HG03135 (cell line): Measurements from ENCODE around the gene TJP1.

Experiments used
- ATAC-seq: cut with Tn5 transposase; IDR thresholded peaks from one replicate; pipeline ENCODE4 v1.9.1; 2021; ENCODE audit warnings: mild to moderate bottlenecking, moderate library complexity; ENCODE audit not compliant: unreplicated experiment

TJP1 gene

DNA sequence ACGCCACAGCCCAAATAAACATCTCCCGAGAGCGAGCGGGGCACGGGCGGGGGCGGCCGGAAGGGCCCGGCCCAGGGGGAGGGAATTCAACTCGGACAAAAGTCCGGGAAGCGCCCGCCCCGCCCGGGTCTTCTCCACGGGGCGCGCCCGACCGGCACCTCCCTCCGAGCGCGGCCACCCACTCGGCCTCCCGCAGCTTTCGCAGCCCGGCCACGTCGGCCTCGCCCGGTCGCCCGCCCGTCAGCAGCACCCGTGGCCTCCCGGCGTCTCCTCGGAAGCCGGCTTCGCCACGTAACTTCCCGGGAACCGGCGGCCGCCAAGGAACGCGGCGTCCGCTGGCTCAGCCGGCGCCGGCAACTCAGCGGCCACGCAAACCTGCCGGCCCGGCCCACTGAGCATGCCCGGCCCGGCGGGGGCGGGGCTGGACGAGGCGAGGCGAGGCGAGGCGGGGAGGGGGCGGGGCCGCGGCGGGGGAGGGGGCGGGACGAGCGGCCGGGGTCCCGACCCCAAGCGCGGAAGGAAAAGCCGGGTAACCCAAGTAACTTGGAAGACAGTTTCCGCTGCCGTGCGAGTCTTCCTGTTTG, at the start of gene TJP1:
TJP1 (minus strand) TSS at position 369 of the 584 bp plus-strand sequence. CDS start 440 bp downstream, outside the sequence.
- ATAC-seq, result no peak

DNA sequence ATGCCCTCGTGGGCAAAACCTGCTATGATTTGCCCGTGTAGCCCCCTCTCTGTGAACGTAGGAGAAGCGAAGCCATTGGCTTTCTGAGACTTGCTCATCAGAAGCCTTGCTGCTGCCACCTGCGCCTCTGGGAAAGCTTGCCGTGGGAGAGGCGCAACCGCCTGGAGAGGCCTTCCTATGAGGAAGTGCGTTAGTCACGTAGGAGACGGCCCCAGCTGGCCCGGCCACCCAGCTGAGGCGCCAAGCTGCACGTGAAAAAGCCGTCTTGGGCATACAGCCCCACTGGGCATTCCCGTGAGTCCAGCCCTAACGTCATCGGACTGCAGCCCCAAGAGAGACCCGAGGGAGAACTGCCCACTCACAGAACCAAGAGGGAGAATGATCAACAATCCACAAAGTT, 49.1 kb upstream of the TJP1 start:
- no peak for ATAC-seq

DNA sequence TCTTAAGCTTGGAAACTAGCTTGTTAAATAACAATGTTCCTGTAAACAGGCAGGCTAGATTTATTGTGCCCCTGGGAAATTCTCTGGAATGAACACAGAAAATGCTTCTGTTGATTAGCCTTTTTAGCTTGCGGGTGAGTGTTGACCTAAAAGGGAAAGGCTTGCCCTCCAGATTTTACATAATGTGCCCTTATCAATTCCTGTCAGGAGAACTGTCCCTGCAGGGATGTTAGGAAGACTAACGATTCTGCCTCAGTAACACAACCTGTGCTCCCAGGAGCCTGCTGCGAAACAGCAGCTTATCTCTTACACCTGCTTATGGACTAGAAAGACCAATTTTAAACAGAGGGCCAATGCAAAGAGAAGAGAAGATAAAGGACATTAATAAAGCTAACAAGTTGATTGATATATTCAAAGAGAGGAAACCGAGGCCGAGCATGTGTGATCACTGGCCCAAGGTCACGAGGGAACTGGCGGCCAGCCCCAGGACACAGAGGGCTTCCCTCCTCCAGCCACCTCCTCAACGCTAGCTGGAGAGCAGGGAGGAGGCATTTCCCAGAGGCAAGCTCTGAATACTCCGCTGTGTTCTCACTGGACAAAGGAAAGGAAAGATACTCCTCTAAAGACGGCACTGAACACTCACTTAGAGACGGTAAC, 48.4 kb upstream of the TJP1 start:
- ATAC-seq, result no peak

DNA sequence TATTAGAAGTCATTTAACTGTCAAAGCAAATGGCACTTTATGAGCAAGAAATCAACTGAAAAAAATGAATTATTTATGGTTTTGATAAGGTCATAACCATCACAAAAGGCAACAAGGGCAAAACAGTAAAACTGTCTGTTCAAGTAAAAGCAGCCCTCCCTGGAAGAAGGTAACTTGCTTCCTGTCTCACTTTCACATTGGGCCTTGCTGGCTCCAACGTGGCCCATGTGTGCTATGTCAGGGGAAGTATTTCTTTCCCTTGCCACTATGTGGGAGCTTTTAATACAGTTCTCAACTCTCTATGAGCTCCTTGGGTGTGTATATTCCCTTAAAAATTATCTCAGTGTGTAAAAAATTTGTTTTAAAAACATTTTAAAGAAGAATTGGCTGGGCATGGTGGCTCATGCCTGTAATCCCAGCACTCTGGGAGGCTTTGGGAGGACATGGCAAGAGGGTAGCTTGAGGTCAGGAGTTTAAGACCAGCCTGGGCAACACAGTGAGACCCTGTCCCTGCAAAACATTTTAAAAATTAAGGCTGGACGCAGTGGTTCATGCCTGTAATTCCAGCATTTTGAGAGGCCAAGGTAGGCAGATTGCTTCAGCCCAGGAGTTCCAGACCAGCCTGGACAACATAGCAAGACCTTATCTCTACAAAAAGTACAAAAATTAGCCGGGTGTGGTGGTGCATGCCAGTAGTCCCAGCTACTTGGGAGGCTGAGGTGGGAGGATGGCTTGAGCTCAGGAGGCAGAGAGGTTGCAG, 45.2 kb upstream of the TJP1 start:
- no peak for ATAC-seq

DNA sequence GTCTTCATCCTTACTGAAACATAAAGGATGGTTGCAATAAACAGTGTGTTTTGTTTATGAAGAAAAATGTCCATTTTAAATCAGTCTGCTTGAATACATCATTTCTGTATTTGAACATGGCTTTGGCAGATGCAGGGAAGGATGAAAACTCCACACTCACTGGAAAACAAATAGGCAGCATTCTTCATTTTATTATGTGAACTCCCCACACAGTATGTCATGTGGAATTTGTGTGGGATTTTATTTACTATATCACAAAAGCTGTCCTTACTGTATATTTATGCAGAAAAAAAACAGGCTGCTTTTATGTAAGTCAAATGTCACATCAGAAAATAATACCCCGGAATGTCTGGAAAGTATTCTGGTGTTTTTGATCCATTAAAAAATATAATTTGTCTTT, 44.1 kb upstream of the TJP1 start:
- ATAC-seq, result no peak

DNA sequence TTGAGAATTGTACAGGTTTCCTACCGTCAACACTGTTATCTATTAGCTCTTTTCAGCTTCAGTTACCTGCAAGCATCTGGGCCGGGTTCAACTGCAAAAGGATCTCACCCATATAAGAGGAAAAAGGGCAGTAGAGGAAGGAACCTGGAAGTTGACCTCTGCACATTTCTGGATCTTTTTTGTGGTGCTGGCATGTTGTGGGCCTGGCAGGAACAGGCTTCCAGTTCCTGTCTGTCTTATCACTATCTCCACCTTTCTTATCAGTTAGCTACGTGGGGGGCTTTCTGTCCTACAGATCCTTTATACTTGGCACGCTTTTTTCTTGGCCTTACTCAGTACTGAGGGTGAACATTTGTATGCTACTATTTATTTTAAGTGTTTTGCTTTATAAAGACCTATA, 42.2 kb upstream of the TJP1 start:
- no peak for ATAC-seq

DNA sequence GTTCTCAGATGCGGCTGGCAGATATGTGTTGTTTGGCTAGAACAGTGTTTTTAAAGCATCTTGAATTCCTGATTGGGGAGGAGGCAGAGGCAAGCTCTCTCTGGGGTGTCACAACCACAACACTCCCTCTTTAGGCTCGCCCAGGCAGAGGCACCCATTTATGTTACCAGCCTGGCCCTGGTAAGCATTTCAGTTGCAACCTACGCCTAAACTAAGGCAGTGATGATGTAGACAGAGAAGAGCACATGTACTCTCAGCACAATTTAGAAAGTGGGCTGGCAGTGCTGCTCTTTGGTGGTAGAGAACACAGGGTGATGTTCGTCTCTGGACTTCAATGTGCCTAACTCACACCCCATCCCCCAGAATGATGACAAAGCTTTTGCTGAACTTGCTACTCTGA, 41.2 kb upstream of the TJP1 start:
- no peak for ATAC-seq

DNA sequence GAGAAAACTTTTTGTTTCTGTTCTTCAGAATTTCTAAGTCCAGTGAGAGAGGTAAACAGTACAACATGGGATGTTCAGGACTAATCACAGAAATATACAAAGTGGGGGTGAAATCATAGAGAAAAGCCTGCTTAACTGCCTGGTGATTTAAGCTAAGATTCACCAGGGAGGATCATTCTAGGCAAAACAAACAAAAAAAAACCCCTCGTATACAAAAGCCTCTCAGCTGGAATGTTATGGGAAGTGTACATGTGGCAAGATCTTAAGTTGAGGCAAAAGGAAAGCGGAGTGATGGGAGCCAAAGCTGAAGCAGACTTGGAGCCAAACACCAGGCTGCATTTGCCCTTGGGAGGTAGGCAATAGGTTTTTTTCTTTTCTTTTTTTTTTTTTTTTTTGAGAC, 40.0 kb upstream of the TJP1 start:
- no peak for ATAC-seq

DNA sequence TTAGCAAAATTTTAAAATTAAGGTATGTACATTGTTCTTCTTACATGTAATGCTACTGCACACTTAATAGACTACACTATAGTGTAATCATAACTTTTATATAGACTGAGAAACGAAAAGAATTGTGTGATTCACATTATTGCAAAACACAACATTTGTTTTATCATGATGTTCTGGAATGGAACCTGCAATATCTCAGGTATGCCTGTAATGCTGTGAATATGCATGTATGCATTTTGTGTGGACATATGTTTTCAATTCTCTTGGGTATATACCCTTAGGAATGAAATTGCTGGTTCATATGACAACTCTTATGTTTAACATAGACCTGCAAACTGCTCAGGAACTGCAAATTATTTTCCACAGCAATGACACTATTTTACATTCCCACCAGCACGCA, 38.6 kb upstream of the TJP1 start:
- no peak for ATAC-seq

DNA sequence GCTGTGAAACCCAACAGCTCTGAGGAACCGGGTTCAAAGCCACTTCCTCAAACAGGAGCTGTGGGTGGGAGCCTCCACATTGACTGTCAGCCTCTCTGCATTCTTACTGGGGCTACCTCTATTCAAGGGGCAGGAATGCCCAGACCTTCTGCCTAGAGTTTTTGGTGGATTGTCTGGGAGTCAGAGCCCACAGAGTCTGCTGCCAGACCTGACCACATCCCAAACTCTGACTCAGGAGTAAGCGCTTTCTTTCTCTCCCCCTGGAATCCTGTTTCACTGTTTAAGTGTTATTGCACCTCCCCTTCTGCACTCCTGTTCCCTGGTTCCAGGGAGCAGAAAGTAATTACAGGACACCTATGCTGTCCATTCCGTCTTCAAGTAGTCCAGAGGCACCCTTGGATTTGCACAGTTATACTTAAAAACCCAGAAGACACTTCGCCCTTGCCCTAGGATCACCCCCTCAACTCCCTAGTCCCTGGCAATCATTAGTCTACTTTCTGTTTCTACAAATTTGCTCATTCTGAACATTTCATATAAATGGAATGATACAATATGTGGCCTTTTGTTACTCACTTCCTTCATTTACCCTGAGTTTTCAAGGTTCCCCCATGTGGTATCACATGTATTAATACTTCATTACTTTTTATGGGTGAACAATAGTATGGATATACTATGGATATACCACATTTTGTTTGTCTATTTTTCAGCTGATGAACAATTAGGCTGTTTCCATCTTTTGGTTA, 37.9 kb upstream of the TJP1 start:
- no peak for ATAC-seq

DNA sequence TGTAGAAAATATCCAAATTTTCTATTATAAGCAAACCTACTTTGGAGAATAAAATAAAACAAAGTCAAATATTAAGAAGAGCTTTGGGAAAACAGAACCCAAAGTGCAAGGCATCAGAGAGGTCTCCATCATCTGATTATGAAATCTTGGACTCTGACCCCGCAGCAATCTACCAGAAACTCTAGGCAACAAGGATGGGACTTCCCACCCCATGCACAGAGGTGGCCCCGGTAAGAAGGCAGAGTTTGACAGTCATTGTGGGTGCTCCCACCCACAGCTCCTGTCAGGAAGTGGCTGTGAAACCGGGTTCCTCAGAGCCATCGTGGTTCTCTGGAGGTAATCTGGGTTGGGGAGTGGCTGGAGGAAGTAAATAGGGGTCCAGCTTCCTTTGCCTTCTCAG, 37.0 kb upstream of the TJP1 start:
- ATAC-seq, result no peak

DNA sequence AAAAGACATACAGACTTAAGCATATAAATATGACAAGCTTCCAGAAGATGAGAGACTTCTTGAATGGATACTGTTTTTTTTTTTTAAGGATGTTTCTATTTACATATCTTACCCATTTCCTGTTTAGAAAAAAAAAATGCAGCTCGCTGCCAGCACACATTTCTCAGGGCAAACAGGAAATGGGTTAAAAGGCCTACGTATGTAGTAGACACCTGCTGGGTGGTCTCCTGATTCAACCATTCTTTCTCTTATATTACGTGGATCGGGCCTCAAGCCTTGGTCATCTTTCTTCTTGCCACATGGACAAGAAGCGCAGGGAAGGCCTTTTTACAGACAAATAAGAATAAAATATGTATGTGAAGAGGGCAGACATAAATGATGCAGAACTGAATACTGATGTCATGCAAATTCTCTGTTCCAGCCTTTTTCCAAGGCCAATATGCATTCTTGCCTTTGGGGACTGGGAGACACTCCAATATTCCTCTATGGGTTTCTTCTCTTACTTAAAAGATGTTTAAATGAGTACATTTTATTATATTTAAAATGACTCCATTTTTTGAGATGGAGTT, 35.0 kb upstream of the TJP1 start:
- no peak for ATAC-seq

DNA sequence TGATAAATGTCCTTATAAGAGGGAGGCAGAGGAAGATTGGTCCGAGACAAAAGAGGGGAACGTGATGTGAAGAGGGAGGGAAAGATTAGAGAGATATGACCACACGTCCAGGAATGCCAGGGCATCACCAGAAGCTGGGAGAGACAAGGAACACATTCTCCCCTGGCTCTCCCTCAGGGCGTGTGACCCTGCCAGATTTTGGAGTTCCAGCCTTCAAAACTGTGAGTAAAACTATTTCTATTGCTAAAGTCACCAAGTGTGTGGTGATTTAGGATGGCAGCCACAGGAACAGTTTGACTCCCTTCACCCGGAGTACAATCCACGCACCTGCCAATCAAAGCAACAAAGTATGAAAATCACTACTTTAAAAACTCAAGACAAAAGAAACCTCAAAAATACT, 32.1 kb upstream of the TJP1 start:
- no peak for ATAC-seq

DNA sequence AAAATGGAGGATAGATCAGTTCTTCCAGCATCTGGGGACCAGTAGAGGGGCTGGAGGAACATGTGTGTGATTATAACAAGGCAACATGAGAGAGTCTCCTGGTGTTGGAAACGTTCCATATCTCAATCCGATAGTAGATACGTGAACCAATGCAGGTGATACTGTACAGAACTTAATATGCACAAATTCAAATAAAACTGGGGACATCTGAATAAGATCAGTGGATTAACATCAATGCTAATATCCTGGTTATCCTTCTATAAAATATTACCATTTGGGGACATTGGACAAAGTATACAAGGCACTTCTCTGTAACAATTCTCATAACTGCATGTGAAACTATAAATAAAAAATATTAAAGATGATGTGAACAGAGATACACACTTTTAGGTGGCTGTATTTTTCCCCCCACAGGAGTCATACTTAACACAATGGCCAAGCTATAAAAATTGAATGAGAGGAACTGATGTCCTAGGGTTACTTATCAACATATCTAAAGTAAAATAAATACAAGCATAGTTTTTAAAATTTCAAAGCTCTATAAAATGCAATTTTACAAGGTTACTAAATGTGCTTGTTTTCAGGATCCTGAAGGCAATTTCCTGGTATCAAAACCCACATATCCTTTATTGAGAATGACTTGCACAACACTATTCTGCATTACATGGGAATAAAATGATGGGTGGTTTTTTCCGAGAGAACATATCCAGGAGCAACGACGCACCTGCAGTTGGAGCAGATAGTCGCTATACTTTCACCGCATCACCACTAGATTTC, 31.1 kb upstream of the TJP1 start:
- no peak for ATAC-seq

DNA sequence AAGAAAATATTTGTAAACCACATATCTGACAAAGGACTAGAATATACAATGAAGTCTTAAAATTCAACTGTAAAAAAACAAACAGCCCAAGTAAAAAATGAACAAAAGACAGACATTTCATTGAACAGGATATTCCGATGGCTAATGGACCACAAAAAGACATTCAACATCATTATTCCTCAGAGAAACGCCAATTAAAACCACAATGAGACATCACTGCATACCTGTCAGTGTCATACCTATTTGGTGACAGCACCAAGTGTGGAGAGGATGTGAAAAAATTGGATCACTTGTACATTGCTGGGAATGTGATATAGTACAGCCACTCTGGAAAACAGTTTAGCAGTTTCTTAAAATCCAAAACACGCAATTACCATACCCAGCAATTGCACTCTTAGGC, 29.9 kb upstream of the TJP1 start:
- ATAC-seq, result no peak

DNA sequence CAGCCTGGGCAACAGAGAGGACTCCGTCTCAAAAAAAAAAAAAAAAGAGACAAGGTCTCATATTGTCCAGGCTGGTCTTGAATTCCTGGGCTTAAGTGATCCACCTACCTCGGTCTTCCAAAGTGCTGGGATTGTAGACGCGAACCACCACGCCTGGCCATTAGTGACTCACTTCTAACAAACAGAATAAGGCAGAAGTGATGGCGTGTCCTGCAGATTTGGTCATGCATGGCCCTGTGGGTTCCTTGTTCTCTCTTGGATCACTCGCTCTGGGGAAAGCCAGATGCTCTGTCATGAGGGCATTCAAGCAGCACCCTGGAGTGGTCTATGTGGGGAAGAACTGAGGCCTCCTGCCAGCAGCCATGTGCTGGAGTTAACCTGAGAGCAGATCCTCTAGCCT, 27.4 kb upstream of the TJP1 start:
- no peak for ATAC-seq

DNA sequence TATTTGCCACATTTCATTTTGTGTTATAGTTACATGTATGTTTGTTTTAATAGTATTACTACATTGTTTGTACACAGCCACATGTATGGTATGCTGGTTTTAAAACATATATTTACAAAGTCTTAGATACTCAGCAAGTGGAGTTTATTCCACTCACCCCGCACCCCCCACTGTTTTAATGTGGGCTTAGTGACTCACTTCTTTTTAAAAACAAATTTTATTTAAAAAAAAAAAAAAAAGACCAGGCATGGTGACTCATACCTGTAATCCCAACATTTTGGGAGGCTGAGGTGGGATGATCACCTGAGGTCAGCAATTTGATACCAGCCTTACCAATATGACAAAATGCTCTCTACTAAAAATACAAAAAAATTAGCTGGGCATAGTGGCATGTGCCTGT, 26.9 kb upstream of the TJP1 start:
- no peak for ATAC-seq

DNA sequence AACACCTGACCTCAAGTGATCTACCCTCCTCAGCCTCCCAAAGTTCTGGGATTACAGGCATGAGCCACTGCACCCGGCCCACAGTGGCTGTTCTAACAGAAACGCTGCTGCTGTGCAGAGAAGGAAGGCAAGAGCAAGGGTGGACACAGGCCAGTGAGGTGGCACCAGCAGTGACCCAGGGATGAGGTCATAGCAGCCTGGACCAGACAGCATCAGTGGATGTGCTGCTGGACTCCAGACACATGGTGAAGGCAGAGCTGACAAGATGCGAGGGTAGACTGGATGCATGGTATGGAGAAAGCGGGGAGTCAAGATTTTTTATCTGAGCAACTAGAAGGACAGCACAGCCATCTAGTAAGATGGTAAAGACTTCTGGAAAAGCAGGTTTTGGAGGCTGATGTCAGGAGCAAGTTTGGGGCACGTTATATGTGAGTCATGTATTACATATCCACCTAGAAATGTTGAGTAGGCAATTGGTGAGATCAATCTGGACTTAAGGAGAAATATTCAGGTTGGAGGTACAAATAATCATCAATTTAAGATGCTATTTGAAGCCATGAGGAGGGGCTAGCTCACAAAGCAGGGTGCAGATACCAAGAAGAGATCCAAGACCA, 22.1 kb upstream of the TJP1 start:
- no peak for ATAC-seq

DNA sequence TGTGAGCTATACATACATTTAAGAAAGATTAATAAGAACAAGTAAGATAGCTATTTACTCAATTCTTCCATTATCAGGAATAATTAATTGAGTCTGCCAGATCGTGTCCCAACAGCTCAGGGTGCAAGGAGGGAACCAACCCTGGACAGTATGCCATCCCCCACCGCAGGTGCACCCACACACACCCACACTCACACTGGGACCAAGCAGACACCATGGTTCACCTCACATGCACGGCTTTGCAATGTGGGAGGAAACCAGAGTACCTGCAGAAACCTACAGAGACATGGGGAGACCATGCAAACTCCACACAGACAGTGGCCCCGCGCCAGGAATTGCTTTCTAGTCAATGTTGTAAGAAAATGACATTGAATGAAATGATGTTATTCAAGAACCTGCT, 20.0 kb upstream of the TJP1 start:
- no peak for ATAC-seq

DNA sequence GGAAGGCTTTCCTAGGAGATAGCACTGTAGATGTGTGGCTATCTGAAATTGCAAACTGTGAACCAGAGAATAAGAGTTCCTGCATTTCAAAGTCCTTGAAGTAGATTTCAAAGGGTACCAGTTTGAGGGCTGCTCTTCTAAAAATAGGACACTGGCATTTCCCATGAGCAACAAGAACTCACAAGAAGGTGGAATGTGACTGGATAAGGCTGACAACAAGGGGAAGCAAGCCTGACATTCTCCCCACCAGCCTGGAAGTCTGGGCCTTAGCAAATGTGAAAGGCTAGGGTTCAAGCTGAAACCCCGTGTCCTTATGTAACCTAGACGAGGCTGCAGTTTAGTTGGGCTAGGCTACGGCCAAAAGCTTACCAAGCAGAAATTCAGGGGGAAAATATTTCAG, 18.7 kb upstream of the TJP1 start:
- no peak for ATAC-seq
